ENCODE results near the gene LMNTD2. TPM values are rescaled to one million over a fixed set of nuclear protein-coding genes. Genes with fewer than 3 reads are reported as not detected.
A peak's percentile ranks its signal among the peaks of the same experiment; 100 is the strongest.

LMNTD2 gene
- total and polyA plus RNA-seq, 2 of the 13 experiments (the other 11 are each of a cell fraction or from before 2014, with no cell fraction given): 1.1 to 3.1 TPM

- DNase-seq (ENCODE audit: low spot score): peak; percentile 81
- WGBS (ENCODE audit: low lambda C conversion rate): 0% methylated on average over 6 of the region's 18 CpGs
- Histone ChIP-seq H3K4me1 (ENCODE audit: insufficient read depth, low read length) (peaks cover 68% of the 10 kb centered on the region), H3K79me2 (ENCODE audit: insufficient read depth, low read length) (peaks cover 8% of the 10 kb centered on the region), H3K4me2 (ENCODE audit: low read depth, low read length) (peak overlapping the region; percentile 95), H3K9ac (ENCODE audit: insufficient read depth, low read depth, low read length) (peak overlapping the region; percentile 77), H3K27me3 (ENCODE audit: control insufficient read depth in 1 of 2, insufficient read depth in 2 of 2, low read length in 2 of 2) (no peaks in the 10 kb centered on the region), H3K36me3 (replicated peaks in 1 of 2; ENCODE audit: control insufficient read depth in 1 of 2, insufficient read depth in 2 of 2, low read length in 2 of 2) (peaks cover 0 to 2% of the 10 kb centered on the region in 2 experiments; a peak in 3 of 5 replicates), H3K27ac (ENCODE audit: extremely low read length, insufficient read depth, low read length) (peak overlapping the region; percentile 93), H4K20me1 (ENCODE audit: insufficient read depth, low read length) (0 out of 2 replicates have a peak, but pooled peaks cover 3% of the 10 kb centered on the region), H3K9me3 (ENCODE audit: low read length) (no peaks in the 10 kb centered on the region), H3K4me3 (replicated peaks in 1 of 3; ENCODE audit: insufficient read depth in 1 of 3, low read depth in 2 of 3, low read length in 3 of 3) (peak overlapping the region; percentile 75 to 92 (median 85)), H2AFZ (ENCODE audit: low read length) (no peak overlapping the region)
- CTCF ChIA-PET (ENCODE audit: low intra/inter-chr PET ratio, low total read pairs): no interaction called here
- BruUV-seq (replicated peaks): no TSS peak
- ATAC-seq: peak; percentile 37
- POLR2A ChIA-PET: interaction anchor here (0.8 to 2.1 kb wide), 17 partner anchors 9 to 353 kb away, joined by 3 to 27 read pairs (median 5); partner anchors contain the start of genes BET1L, DEAF1, HRAS and PHRF1
- intact Hi-C loops (cut with micrococcal nuclease; ENCODE audit: unreplicated experiment): loop anchor here (10.0 kb wide), 1 partner anchor 55 kb away; the partner anchor contains the start of gene IRF7
- FAIRE-seq: peak; percentile 62
- in situ Hi-C loops (cut with HindIII; ENCODE audit: extremely low pct_ligation_motif_present, low pct_unique_long_range_greater_than_20kb): loop anchor here (5.0 to 10.0 kb wide), 2 partner anchors 37 to 65 kb away; partner anchors contain the start of genes CDHR5 and SCT
- TF ChIP-seq ATF7 (IDR thresholded peaks at IDR 0.05): no peak
- no peak for TF ChIP-seq ATF7 (CRISPR knock-in tag; IDR thresholded peaks at IDR 0.05)
- 0 out of 2 replicates have a peak, but pooled peaks have one; percentile 41 for TF ChIP-seq HBP1 (CRISPR knock-in tag; IDR thresholded peaks at IDR 0.05; ENCODE audit: low read depth)
- no peak for TF ChIP-seq THRA (CRISPR knock-in tag; IDR thresholded peaks at IDR 0.05; ENCODE audit: borderline replicate concordance)
- TF ChIP-seq ZNF749 (CRISPR knock-in tag; IDR thresholded peaks at IDR 0.05; ENCODE audit: borderline replicate concordance): no peak
- 0 out of 2 replicates have a peak, but pooled peaks have one; percentile 17 for TF ChIP-seq ATF3 (CRISPR knock-in tag; IDR thresholded peaks at IDR 0.05)
- TF ChIP-seq DBP (CRISPR knock-in tag; IDR thresholded peaks at IDR 0.05; ENCODE audit: not compliant biosample characterization): no peak
- no peak for TF ChIP-seq KIAA2018 (CRISPR knock-in tag; IDR thresholded peaks at IDR 0.05; ENCODE audit: borderline replicate concordance)
These were observed 730 bp downstream of the LMNTD2 start for GRCh38 chr11:559712-560304.

Data from HepG2 (cell line).